GM21619 (cell line): ENCODE measurements around the gene HSD11B1L.
A peak's percentile ranks its signal among the peaks of the same experiment; 100 is the strongest.

Experiments used
- ATAC-seq: cut with Tn5 transposase; IDR thresholded peaks from one replicate; pipeline ENCODE4 v1.9.1; 2021; ENCODE audit not compliant: unreplicated experiment

HSD11B1L gene

GRCh38 chr19:5680437-5681368 lies at the start of gene HSD11B1L, which contains the start of gene MICOS13:
Gene HSD11B1L, plus strand, starts transcription at chr19:5681027. Its CDS starts 3,806 bp downstream, at chr19:5684833.
Gene MICOS13, minus strand, starts transcription at chr19:5680516. Its CDS starts 30 bp downstream, at chr19:5680486.
- ATAC-seq: peak; percentile 83

GRCh38 chr19:5631567-5632240 lies 49.1 kb upstream of the HSD11B1L start:
- ATAC-seq: no peak

GRCh38 chr19:5632241-5632612 lies 48.6 kb upstream of the HSD11B1L start:
- ATAC-seq: no peak

- no peak for ATAC-seq
Measured at GRCh38 chr19:5632657-5633056, 48.2 kb upstream of the HSD11B1L start.

GRCh38 chr19:5635427-5635826 lies 45.4 kb upstream of the HSD11B1L start:
- ATAC-seq: no peak

- no peak for ATAC-seq
Measured at GRCh38 chr19:5637971-5638370, 42.9 kb upstream of the HSD11B1L start.

GRCh38 chr19:5641171-5641570 lies 39.7 kb upstream of the HSD11B1L start:
- no peak for ATAC-seq

- no peak for ATAC-seq
Measured at GRCh38 chr19:5642204-5642603, 38.6 kb upstream of the HSD11B1L start.

- ATAC-seq: no peak
Measured at GRCh38 chr19:5643060-5643459, 37.8 kb upstream of the HSD11B1L start.

- ATAC-seq: no peak
Measured at GRCh38 chr19:5644037-5644436, 36.8 kb upstream of the HSD11B1L start.

- ATAC-seq: no peak
Measured at GRCh38 chr19:5645409-5645808, 35.4 kb upstream of the HSD11B1L start.

GRCh38 chr19:5646703-5647102 lies 34.1 kb upstream of the HSD11B1L start:
- no peak for ATAC-seq

- no peak for ATAC-seq
Measured at GRCh38 chr19:5648464-5648863, 32.4 kb upstream of the HSD11B1L start.

GRCh38 chr19:5651361-5651760 lies 29.5 kb upstream of the HSD11B1L start:
- no peak for ATAC-seq

GRCh38 chr19:5652261-5652660 lies 28.6 kb upstream of the HSD11B1L start:
- ATAC-seq: no peak

- ATAC-seq: no peak
Measured at GRCh38 chr19:5654931-5655330, 25.9 kb upstream of the HSD11B1L start.

- ATAC-seq: no peak
Measured at GRCh38 chr19:5655412-5655811, 25.4 kb upstream of the HSD11B1L start.

- ATAC-seq: no peak
Measured at GRCh38 chr19:5661483-5661882, 19.3 kb upstream of the HSD11B1L start.

- no peak for ATAC-seq
Measured at GRCh38 chr19:5663904-5664303, 16.9 kb upstream of the HSD11B1L start.

- no peak for ATAC-seq
Measured at GRCh38 chr19:5664515-5664914, 16.3 kb upstream of the HSD11B1L start.

- ATAC-seq: no peak
Measured at GRCh38 chr19:5665781-5666513, 14.9 kb upstream of the HSD11B1L start.
